Stimulated activated memory B cell treated with anti-CD40 and anti-IgM and Interleukin-4, amounts not matched to agents 10 μg/mL and 1 μg/mL and 100 μg/mL, for 72 hours (primary cell): Measurements from ENCODE around the gene BMPR1B.
"Not testable (repeated sequence)": the region's sequence is repeated elsewhere in the genome, so short reads cannot be mapped to it uniquely, and the experiment has no call there.

Experiments
- ATAC-seq: fragments of 150-1000 bp; cut with Tn5 transposase; 2 replicates; pipeline ENCODE4 v1.10.0; 2021
- H3K27ac Mint-ChIP-seq: one replicate; pipeline ENCODE4 v1.8.0; 2022; ENCODE audit warnings: mild to moderate bottlenecking, mixed read lengths
- H3K27me3 Mint-ChIP-seq: one replicate; pipeline ENCODE4 v1.8.0; 2022; ENCODE audit warnings: mixed read lengths
- H3K36me3 Mint-ChIP-seq: one replicate; pipeline ENCODE4 v1.8.0; 2022; ENCODE audit warnings: mixed read lengths
- H3K4me1 Mint-ChIP-seq: one replicate; pipeline ENCODE4 v1.8.0; 2022; ENCODE audit warnings: mixed read lengths
- H3K4me3 Mint-ChIP-seq: one replicate; pipeline ENCODE4 v1.8.0; 2022; ENCODE audit warnings: mild to moderate bottlenecking, moderate library complexity, mixed read lengths
- H3K9me3 Mint-ChIP-seq: one replicate; pipeline ENCODE4 v1.8.0; 2022; ENCODE audit warnings: mixed read lengths

BMPR1B gene

DNA sequence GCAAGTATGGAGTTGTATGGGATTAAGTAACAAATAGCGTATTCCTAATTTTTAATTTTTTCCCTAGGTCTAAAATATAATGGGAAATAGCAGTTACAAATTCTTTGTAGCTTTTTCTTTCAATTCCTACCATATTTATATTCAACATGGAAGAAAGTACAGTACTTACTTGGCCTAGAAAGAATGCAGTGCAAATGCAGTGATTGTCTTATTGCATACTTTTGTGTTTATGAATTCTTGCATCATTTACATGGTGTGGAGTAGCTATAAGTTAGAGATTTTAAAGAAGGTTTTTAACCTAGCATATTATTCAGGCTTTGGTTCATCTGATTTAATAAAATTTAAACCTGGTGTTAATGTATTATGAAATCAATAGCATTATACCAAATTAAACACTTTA is 263.3 kb downstream of the BMPR1B start:
- H3K36me3 Mint-ChIP-seq, result no peaks in the 10 kb centered on the region
- no peaks in the 10 kb centered on the region for H3K27me3 Mint-ChIP-seq
- H3K4me1 Mint-ChIP-seq, result no peaks in the 10 kb centered on the region
- H3K9me3 Mint-ChIP-seq, result peaks cover 3% of the 10 kb centered on the region
- H3K27ac Mint-ChIP-seq, result no peak overlapping the region
- H3K4me3 Mint-ChIP-seq, result no peak overlapping the region
- ATAC-seq, result no peak

GRCh38 chr4:95023110-95023509 is 265.4 kb downstream of the BMPR1B start:
- Mint-ChIP-seq H3K9me3 (peaks cover 3% of the 10 kb centered on the region), H3K4me3 (no peak overlapping the region), H3K36me3 (no peaks in the 10 kb centered on the region), H3K27me3 (no peaks in the 10 kb centered on the region), H3K4me1 (no peaks in the 10 kb centered on the region), H3K27ac (no peak overlapping the region)
- no peak for ATAC-seq

GRCh38 chr4:95027905-95028618 is 270.3 kb downstream of the BMPR1B start:
- H3K27ac Mint-ChIP-seq, result no peak overlapping the region
- peaks cover 6% of the 10 kb centered on the region for H3K9me3 Mint-ChIP-seq
- no peaks in the 10 kb centered on the region for H3K27me3 Mint-ChIP-seq
- ATAC-seq, result no peak
- H3K4me1 Mint-ChIP-seq, result no peaks in the 10 kb centered on the region
- H3K4me3 Mint-ChIP-seq, result no peak overlapping the region
- no peaks in the 10 kb centered on the region for H3K36me3 Mint-ChIP-seq

DNA sequence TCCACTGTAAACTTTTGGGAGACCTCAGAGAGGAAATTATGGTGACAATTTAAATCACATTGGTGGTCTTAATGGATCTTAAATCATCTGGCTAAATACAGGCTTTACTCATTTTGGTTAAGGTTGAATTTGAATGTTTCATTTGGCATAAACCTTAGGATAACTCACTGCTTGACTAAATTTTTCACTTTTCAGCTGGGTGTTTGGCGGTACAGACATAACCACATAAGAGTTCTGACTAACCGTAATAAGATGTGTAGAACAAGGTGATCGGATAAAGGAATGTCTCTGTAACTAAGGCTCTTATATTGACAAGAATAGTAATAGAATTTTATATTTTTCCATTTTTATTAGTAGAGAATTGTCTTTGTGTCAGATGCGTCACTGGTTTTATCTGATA is 281.0 kb downstream of the BMPR1B start:
- H3K9me3 Mint-ChIP-seq, result peaks cover 8% of the 10 kb centered on the region
- H3K36me3 Mint-ChIP-seq, result no peaks in the 10 kb centered on the region
- no peak overlapping the region for H3K27ac Mint-ChIP-seq
- H3K4me1 Mint-ChIP-seq, result no peaks in the 10 kb centered on the region
- ATAC-seq, result no peak
- no peaks in the 10 kb centered on the region for H3K27me3 Mint-ChIP-seq
- no peak overlapping the region for H3K4me3 Mint-ChIP-seq

GRCh38 chr4:95044324-95044837 is 286.6 kb downstream of the BMPR1B start:
- Mint-ChIP-seq H3K9me3 (no peaks in the 10 kb centered on the region), H3K27ac (no peak overlapping the region), H3K4me3 (no peak overlapping the region)

GRCh38 chr4:95045429-95045828 is 287.7 kb downstream of the BMPR1B start:
- no peak overlapping the region for H3K4me3 Mint-ChIP-seq
- no peak overlapping the region for H3K27ac Mint-ChIP-seq
- no peak for ATAC-seq
- H3K36me3 Mint-ChIP-seq, result no peaks in the 10 kb centered on the region
- no peaks in the 10 kb centered on the region for H3K9me3 Mint-ChIP-seq
- H3K27me3 Mint-ChIP-seq, result no peaks in the 10 kb centered on the region
- H3K4me1 Mint-ChIP-seq, result no peaks in the 10 kb centered on the region

More at GRCh38 chr4:95044324-95044837, 286.6 kb downstream of the BMPR1B start:
- no peaks in the 10 kb centered on the region for H3K4me1 Mint-ChIP-seq
- no peaks in the 10 kb centered on the region for H3K36me3 Mint-ChIP-seq
- no peak for ATAC-seq
- H3K27me3 Mint-ChIP-seq, result no peaks in the 10 kb centered on the region

DNA sequence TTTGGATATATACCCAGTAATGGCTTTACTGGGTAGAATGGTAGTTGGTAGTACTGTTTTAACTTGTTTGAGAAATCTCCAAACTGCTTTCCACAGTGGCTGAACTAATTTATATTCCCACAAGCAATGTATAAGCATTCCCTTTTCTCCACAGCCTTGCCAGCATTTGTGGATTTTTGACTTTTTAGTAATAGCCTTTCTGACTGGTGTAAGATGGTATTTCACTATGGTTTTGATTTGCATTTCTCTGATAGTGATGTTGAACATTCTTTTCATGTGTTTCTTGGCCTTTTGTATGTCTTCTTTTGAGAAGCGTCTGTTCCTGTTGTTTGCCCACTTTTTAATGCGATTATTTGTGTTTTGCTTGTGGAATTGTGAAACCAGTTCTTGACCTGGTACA is 290.5 kb downstream of the BMPR1B start:
- no peaks in the 10 kb centered on the region for H3K27me3 Mint-ChIP-seq
- no peaks in the 10 kb centered on the region for H3K36me3 Mint-ChIP-seq
- no peak for ATAC-seq
- H3K9me3 Mint-ChIP-seq, result no peaks in the 10 kb centered on the region
- no peak overlapping the region for H3K27ac Mint-ChIP-seq
- H3K4me1 Mint-ChIP-seq, result no peaks in the 10 kb centered on the region
- no peak overlapping the region for H3K4me3 Mint-ChIP-seq

DNA sequence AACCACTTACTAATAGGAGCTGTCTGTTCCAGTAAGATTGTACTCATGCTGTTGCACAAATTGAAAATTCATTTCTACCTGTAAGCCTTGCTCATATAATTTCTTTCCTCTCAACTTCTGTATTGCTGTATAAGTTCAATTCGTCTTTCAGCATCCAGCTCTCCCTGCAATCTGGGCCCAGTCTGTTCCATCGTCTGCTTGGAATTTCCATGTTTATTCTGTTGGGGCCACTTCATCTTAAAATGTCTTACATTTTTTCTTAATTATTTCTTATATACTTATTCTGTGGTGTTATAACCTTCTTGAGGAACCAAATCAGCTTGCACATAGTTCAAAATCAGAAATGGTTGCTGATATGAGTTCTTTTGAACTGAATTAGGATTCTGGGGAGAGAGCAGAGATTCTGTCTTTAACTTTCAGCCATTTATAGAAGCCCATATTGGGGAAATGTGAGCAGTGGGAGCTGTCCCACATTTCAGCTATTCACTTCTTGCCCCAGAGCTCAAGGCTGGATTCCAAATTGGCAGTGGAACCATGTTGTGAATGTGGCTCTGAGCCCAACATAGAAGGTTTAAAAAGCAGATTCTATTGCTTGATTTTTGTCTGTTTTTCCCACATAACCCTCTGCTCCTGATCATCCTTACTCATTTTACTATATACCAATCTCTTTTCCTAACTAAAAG is 291.9 kb downstream of the BMPR1B start:
- Mint-ChIP-seq H3K4me3 (no peak overlapping the region), H3K27ac (no peak overlapping the region), H3K9me3 (no peaks in the 10 kb centered on the region), H3K36me3 (no peaks in the 10 kb centered on the region), H3K4me1 (no peaks in the 10 kb centered on the region), H3K27me3 (no peaks in the 10 kb centered on the region)
- ATAC-seq, result no peak

GRCh38 chr4:95050980-95051701 is 293.4 kb downstream of the BMPR1B start:
- Mint-ChIP-seq H3K9me3 (no peaks in the 10 kb centered on the region), H3K4me3 (no peak overlapping the region), H3K27me3 (no peaks in the 10 kb centered on the region), H3K27ac (no peak overlapping the region), H3K36me3 (no peaks in the 10 kb centered on the region), H3K4me1 (no peaks in the 10 kb centered on the region)
- no peak for ATAC-seq

GRCh38 chr4:95051702-95052020 is 293.9 kb downstream of the BMPR1B start:
- Mint-ChIP-seq H3K36me3 (no peaks in the 10 kb centered on the region), H3K27ac (no peak overlapping the region), H3K9me3 (no peaks in the 10 kb centered on the region), H3K4me3 (no peak overlapping the region), H3K27me3 (no peaks in the 10 kb centered on the region), H3K4me1 (no peaks in the 10 kb centered on the region)
- ATAC-seq, result no peak

- ATAC-seq, result no peak
- Mint-ChIP-seq H3K9me3 (no peaks in the 10 kb centered on the region), H3K27me3 (no peaks in the 10 kb centered on the region), H3K27ac (no peak overlapping the region), H3K4me3 (no peak overlapping the region), H3K4me1 (no peaks in the 10 kb centered on the region), H3K36me3 (no peaks in the 10 kb centered on the region)
Measured at GRCh38 chr4:95058991-95059390, 301.2 kb downstream of the BMPR1B start.

DNA sequence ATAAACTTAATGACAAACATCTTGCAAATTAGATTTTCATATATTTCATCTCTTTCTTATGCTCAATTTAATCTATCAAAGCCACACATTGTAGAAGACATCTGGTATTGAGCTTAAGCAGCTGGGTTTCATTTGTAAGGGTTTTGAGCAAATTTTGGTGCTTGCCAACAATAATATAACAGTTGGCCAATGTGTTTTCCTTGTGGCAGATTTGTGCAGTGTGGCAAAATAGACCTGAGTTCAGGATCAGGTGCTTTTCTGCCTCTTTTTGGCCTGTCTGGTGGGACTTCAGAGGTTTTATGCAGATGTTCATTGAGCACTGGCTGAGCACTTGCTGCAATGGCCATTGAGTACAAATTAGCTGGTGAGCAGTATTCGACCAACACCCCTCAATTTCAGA is 301.9 kb downstream of the BMPR1B start:
- H3K27ac Mint-ChIP-seq, result no peak overlapping the region
- H3K4me1 Mint-ChIP-seq, result no peaks in the 10 kb centered on the region
- no peaks in the 10 kb centered on the region for H3K9me3 Mint-ChIP-seq
- ATAC-seq, result no peak
- no peak overlapping the region for H3K4me3 Mint-ChIP-seq
- H3K27me3 Mint-ChIP-seq, result no peaks in the 10 kb centered on the region
- H3K36me3 Mint-ChIP-seq, result no peaks in the 10 kb centered on the region

DNA sequence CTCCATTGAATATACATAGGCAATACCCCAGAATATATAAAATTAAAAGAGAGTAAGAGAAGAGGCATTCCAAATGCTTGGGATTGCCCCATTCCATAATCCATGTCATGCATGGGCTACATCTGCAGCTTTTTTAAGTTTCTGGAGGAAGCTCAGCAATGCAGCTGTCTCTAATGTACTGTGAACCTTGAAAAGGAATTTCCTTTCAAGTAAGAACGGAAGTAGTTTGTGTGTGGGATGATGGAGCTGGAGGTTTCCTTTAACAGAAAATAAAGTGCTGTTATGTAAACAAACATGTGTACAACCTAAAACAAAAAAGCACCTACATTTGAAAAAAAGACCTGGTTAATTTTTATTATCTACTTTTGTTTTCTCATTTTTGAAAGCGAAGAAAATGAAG is 303.5 kb downstream of the BMPR1B start:
- H3K27me3 Mint-ChIP-seq, result no peaks in the 10 kb centered on the region
- H3K4me1 Mint-ChIP-seq, result no peaks in the 10 kb centered on the region
- H3K9me3 Mint-ChIP-seq, result no peaks in the 10 kb centered on the region
- H3K4me3 Mint-ChIP-seq, result no peak overlapping the region
- H3K36me3 Mint-ChIP-seq, result no peaks in the 10 kb centered on the region
- H3K27ac Mint-ChIP-seq, result no peak overlapping the region
- no peak for ATAC-seq

- not testable (repeated sequence) for H3K4me3 Mint-ChIP-seq, ATAC-seq, H3K36me3 Mint-ChIP-seq, H3K27ac Mint-ChIP-seq, H3K27me3 Mint-ChIP-seq, H3K4me1 Mint-ChIP-seq, H3K9me3 Mint-ChIP-seq
Measured at GRCh38 chr4:95061801-95062200, 304.0 kb downstream of the BMPR1B start.

DNA sequence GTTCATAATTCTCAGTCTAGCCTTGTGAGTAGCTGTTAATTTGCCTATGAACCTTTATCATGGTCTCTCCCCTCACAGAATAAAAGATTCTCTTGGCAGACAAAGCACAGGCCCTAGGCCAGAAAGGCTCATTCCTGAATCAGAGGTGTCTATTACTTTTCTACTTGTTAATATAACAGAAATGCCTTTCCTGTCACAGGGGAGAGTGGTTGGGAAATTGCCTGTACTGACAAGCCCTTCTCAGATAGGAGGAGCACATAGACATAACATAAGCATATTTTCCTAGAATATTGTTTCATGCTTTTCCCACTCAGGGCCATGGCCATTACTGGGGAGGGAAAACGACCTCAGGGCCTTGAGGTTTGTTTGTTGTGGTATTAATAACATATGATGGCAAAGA is 308.3 kb downstream of the BMPR1B start:
- Mint-ChIP-seq H3K27ac (no peak overlapping the region), H3K27me3 (no peaks in the 10 kb centered on the region), H3K4me1 (no peaks in the 10 kb centered on the region), H3K4me3 (no peak overlapping the region), H3K36me3 (no peaks in the 10 kb centered on the region), H3K9me3 (peaks cover 7% of the 10 kb centered on the region)
- no peak for ATAC-seq

- H3K9me3 Mint-ChIP-seq, result peaks cover 7% of the 10 kb centered on the region
- H3K4me1 Mint-ChIP-seq, result no peaks in the 10 kb centered on the region
- ATAC-seq, result peak; percentile 24
- H3K27ac Mint-ChIP-seq, result no peak overlapping the region
- no peak overlapping the region for H3K4me3 Mint-ChIP-seq
- H3K27me3 Mint-ChIP-seq, result no peaks in the 10 kb centered on the region
- H3K36me3 Mint-ChIP-seq, result no peaks in the 10 kb centered on the region
Measured at GRCh38 chr4:95068401-95068800, 310.6 kb downstream of the BMPR1B start.
